HEK293 (cell line): ENCODE results near the gene PSMG1.

Source experiments
- CTCF ChIA-PET: fragments of 350-600 bp; formaldehyde crosslinking; extraction: SDS; loops from one replicate; lab custom pipeline; 2021; ENCODE audit warnings: antibody characterized with exemption; lab: Yijun Ruan, JAX
- POLR2A ChIA-PET: fragments of 300-600 bp; formaldehyde crosslinking; extraction: SDS; loops from one replicate; lab custom pipeline; 2020; ENCODE audit warnings: antibody characterized with exemption, inconsistent platforms; lab: Yijun Ruan, JAX
- H3K27ac ChIP-seq: fragments of 200-500 bp; sonication (Bioruptor generic); 2 replicates; pipeline ENCODE4 v1.5.1; 2014; ENCODE audit warnings: low read depth, low read length, control low read depth, inconsistent platforms; ENCODE audit errors: extremely low read depth
- H3K36me3 ChIP-seq, 2 experiments: fragments of 200-500 bp in 1 of 2; sonication (Bioruptor generic) in 1 of 2; 1 replicate in 1 of 2; 2 replicates in 1 of 2; pipeline ENCODE4 v1.5.1; 2014 to 2017; ENCODE audit warnings: inconsistent platforms in 2 of 2, low read length in 2 of 2; ENCODE audit not compliant: control insufficient read depth in 2 of 2, insufficient read depth in 1 of 2
- H3K4me1 ChIP-seq: fragments of 200-500 bp; sonication (Bioruptor generic); 2 replicates; pipeline ENCODE4 v1.5.1; 2014; ENCODE audit warnings: mild to moderate bottlenecking, low read length, inconsistent platforms; ENCODE audit not compliant: control insufficient read depth, insufficient read depth
- H3K4me3 ChIP-seq: 2 replicates; pipeline ENCODE4 v1.5.1; 2011; ENCODE audit warnings: low read depth, mild to moderate bottlenecking, control low read depth, low read length, moderate library complexity
- H3K9me3 ChIP-seq: fragments of 200-500 bp; sonication (Bioruptor generic); 2 replicates; pipeline ENCODE4 v1.5.1; 2014; ENCODE audit warnings: low read depth, low read length, inconsistent platforms; ENCODE audit not compliant: control insufficient read depth, insufficient read depth
- HOXA7 ChIP-seq: sonication (generic); formaldehyde crosslinking; IDR thresholded peaks from 2 replicates; pipeline ENCODE4 v1.8.1; 2022; ENCODE audit warnings: missing genetic modification reagents, borderline replicate concordance
- PRDM2 ChIP-seq: fragments of 450-650 bp; formaldehyde crosslinking; IDR thresholded peaks from 2 replicates; pipeline ENCODE4 v1.5.1; 2016; ENCODE audit warnings: missing biosample characterization, missing genetic modification characterization, borderline replicate concordance
- REST ChIP-seq: fragments of 450-650 bp; formaldehyde crosslinking; IDR thresholded peaks from 2 replicates; pipeline ENCODE4 v1.5.1; 2016; ENCODE audit warnings: missing biosample characterization, missing genetic modification characterization
- SCRT1 ChIP-seq: fragments of 450-650 bp; formaldehyde crosslinking; IDR thresholded peaks from 2 replicates; pipeline ENCODE4 v1.5.1; 2016; ENCODE audit warnings: missing biosample characterization, missing genetic modification characterization, borderline replicate concordance
- SP7 ChIP-seq: fragments of 450-650 bp; formaldehyde crosslinking; IDR thresholded peaks from 2 replicates; pipeline ENCODE4 v1.5.1; 2016; ENCODE audit warnings: missing biosample characterization, missing genetic modification characterization
- YY1 ChIP-seq: fragments of 450-650 bp; formaldehyde crosslinking; IDR thresholded peaks from 2 replicates; pipeline ENCODE4 v1.5.1; 2018; ENCODE audit warnings: missing biosample characterization, missing genetic modification characterization
- ZBTB17 ChIP-seq: fragments of 450-650 bp; formaldehyde crosslinking; IDR thresholded peaks from 2 replicates; pipeline ENCODE4 v1.5.1; 2016; ENCODE audit warnings: missing biosample characterization, missing genetic modification characterization
- ZBTB49 ChIP-seq: fragments of 450-650 bp; formaldehyde crosslinking; IDR thresholded peaks from 2 replicates; pipeline ENCODE4 v1.5.1; 2016; ENCODE audit warnings: missing biosample characterization, missing genetic modification characterization, low read depth
- ZNF133 ChIP-seq: fragments of 450-650 bp; formaldehyde crosslinking; IDR thresholded peaks from 2 replicates; pipeline ENCODE4 v1.5.1; 2016; ENCODE audit warnings: missing biosample characterization, missing genetic modification characterization
- ZNF266 ChIP-seq: fragments of 450-650 bp; formaldehyde crosslinking; IDR thresholded peaks from 2 replicates; pipeline ENCODE4 v1.5.1; 2016; ENCODE audit warnings: missing biosample characterization, missing genetic modification characterization, low read depth
- ZNF274 ChIP-seq, 2 experiments: fragments of 200-500 bp in 1 of 2; fragments of 450-650 bp in 1 of 2; sonication (Bioruptor generic) in 1 of 2; formaldehyde crosslinking in 1 of 2; IDR thresholded peaks; 2 replicates each; pipeline versions ENCODE4 v1.5.1 to v1.6.1; 2014 to 2016; ENCODE audit warnings: borderline replicate concordance in 1 of 2, inconsistent platforms in 1 of 2, low read length in 1 of 2, missing biosample characterization in 1 of 2, missing genetic modification characterization in 1 of 2
- ZNF324 ChIP-seq: fragments of 450-650 bp; formaldehyde crosslinking; IDR thresholded peaks from 2 replicates; pipeline ENCODE4 v1.5.1; 2016; ENCODE audit warnings: missing biosample characterization, missing genetic modification characterization
- ZNF423 ChIP-seq: fragments of 450-650 bp; formaldehyde crosslinking; IDR thresholded peaks from 2 replicates; pipeline ENCODE4 v1.5.1; 2016; ENCODE audit warnings: missing biosample characterization, missing genetic modification characterization
- ZNF48 ChIP-seq: fragments of 450-650 bp; formaldehyde crosslinking; IDR thresholded peaks from 2 replicates; pipeline ENCODE4 v1.5.1; 2016; ENCODE audit warnings: missing biosample characterization, missing genetic modification characterization
- ZNF560 ChIP-seq: fragments of 450-650 bp; formaldehyde crosslinking; IDR thresholded peaks from 2 replicates; pipeline ENCODE4 v1.5.1; 2017; ENCODE audit warnings: missing biosample characterization, missing genetic modification characterization, borderline replicate concordance

Gene PSMG1

GRCh38 chr21:39197448-39198233 is 14.4 kb upstream of the PSMG1 start:
- Histone ChIP-seq H3K27ac (no peak overlapping the region), H3K4me3 (no peak overlapping the region), H3K9me3 (no peaks in the 10 kb centered on the region), H3K36me3 (peaks cover 34 to 74% of the 10 kb centered on the region in 2 experiments), H3K4me1 (no peaks in the 10 kb centered on the region)
- TF ChIP-seq SCRT1 (no peak), YY1 (tag by site-specific recombination) (no peak), HOXA7 (CRISPR knock-in tag) (no peak), SP7 (tag by site-specific recombination) (no peak), ZNF423 (tag by site-specific recombination) (no peak), ZBTB17 (no peak), ZNF48 (tag by site-specific recombination) (no peak)
- CTCF ChIA-PET, result interaction anchor here (0.5 to 1.3 kb wide), 2 partner anchors 12 to 244 kb away, joined by 3 read pairs; no protein-coding TSS in a partner anchor
- POLR2A ChIA-PET, result interaction anchor here (0.7 to 1.2 kb wide), 2 partner anchors 11 to 116 kb away, joined by 3 read pairs; partner anchors contain the start of gene BRWD1

- TF ChIP-seq ZNF266 (tag by site-specific recombination) (no peak), ZNF274 (IDR thresholded peaks at IDR 0.05; ENCODE audit: low read length) (no peak), ZNF274 (tag by site-specific recombination; IDR thresholded peaks at IDR 0.05; ENCODE audit: borderline replicate concordance) (no peak), ZNF560 (tag by site-specific recombination) (no peak), ZNF133 (no peak), PRDM2 (tag by site-specific recombination) (no peak), ZBTB49 (no peak), REST (no peak), ZNF324 (tag by site-specific recombination) (no peak)
- Histone ChIP-seq H3K27ac (no peak overlapping the region), H3K9me3 (no peaks in the 10 kb centered on the region), H3K4me1 (no peaks in the 10 kb centered on the region), H3K4me3 (no peak overlapping the region), H3K36me3 (peaks cover 30 to 67% of the 10 kb centered on the region in 2 experiments)
- CTCF ChIA-PET, result interaction anchor here (0.6 kb wide), 1 partner anchor 441 kb away, joined by 4 read pairs; no protein-coding TSS in a partner anchor
- POLR2A ChIA-PET, result interaction anchor here (0.7 kb wide), 1 partner anchor 11 kb away, joined by 3 read pairs; no protein-coding TSS in a partner anchor
Measured at GRCh38 chr21:39196838-39197237, 13.6 kb upstream of the PSMG1 start.
